IPS-20b (cell line): ENCODE data around the gene RPL18A.

Experiments
- H3K27ac ChIP-seq: one replicate; pipeline ENCODE4 v1.5.1; 2013; ENCODE audit warnings: low read length
- H3K27me3 ChIP-seq: 2 replicates; pipeline ENCODE4 v1.6.1; 2013; ENCODE audit warnings: mild to moderate bottlenecking, low read length, inconsistent platforms; ENCODE audit not compliant: insufficient read depth
- H3K36me3 ChIP-seq: 2 replicates; pipeline ENCODE4 v1.6.1; 2013; ENCODE audit warnings: low read depth, mild to moderate bottlenecking, inconsistent platforms, low read length, moderate library complexity; ENCODE audit not compliant: insufficient read depth
- H3K4me1 ChIP-seq: 2 replicates; pipeline ENCODE4 v1.6.1; 2013; ENCODE audit warnings: mild to moderate bottlenecking, control low read depth, inconsistent platforms, low read length, moderate library complexity; ENCODE audit not compliant: insufficient read depth
- H3K4me3 ChIP-seq: 2 replicates; pipeline ENCODE4 v1.5.1; 2013; ENCODE audit warnings: mild to moderate bottlenecking, low read length, inconsistent platforms
- H3K9ac ChIP-seq: 2 replicates; pipeline ENCODE4 v1.6.1; 2013; ENCODE audit warnings: low read depth, mild to moderate bottlenecking, inconsistent platforms, low read length, moderate library complexity
- H3K9me3 ChIP-seq: 2 replicates; pipeline ENCODE4 v1.6.1; 2013; ENCODE audit warnings: mild to moderate bottlenecking, low read depth, low read length, inconsistent platforms; ENCODE audit not compliant: insufficient read depth

Gene RPL18A

GRCh38 chr19:17862711-17863519 lies 3.2 kb downstream of the RPL18A start:
- Histone ChIP-seq H3K9me3 (no peaks in the 10 kb centered on the region), H3K4me1 (no peaks in the 10 kb centered on the region), H3K9ac (peak overlapping the region; percentile 99; the same call in 1 of the 2 replicates)

GRCh38 chr19:17863520-17864182 lies 3.9 kb downstream of the RPL18A start:
- Histone ChIP-seq H3K9me3 (no peaks in the 10 kb centered on the region), H3K4me3 (no peak overlapping the region), H3K27me3 (no peaks in the 10 kb centered on the region; the same call in 1 of the 2 replicates), H3K9ac (no peak overlapping the region), H3K4me1 (peaks cover 4% of the 10 kb centered on the region; the same call in 1 of the 2 replicates), H3K27ac (no peak overlapping the region), H3K36me3 (peaks cover 55% of the 10 kb centered on the region)

More at GRCh38 chr19:17862711-17863519, 3.2 kb downstream of the RPL18A start:
- H3K4me3 ChIP-seq: no peak overlapping the region
- no peak overlapping the region for H3K27ac ChIP-seq
- H3K27me3 ChIP-seq: no peaks in the 10 kb centered on the region
- peaks cover 55% of the 10 kb centered on the region for H3K36me3 ChIP-seq

GRCh38 chr19:17865364-17866311 lies 5.9 kb downstream of the RPL18A start:
- H3K4me3 ChIP-seq: no peak overlapping the region
- no peak overlapping the region for H3K27ac ChIP-seq
- H3K4me1 ChIP-seq: peaks cover 10% of the 10 kb centered on the region; the same call in 1 of the 2 replicates
- peaks cover 15% of the 10 kb centered on the region for H3K27me3 ChIP-seq
- H3K9me3 ChIP-seq: no peaks in the 10 kb centered on the region
- H3K9ac ChIP-seq: no peak overlapping the region
- H3K36me3 ChIP-seq: peaks cover 49% of the 10 kb centered on the region

- no peak overlapping the region for H3K27ac ChIP-seq
- H3K9ac ChIP-seq: no peak overlapping the region
- peaks cover 10% of the 10 kb centered on the region; the same call in 1 of the 2 replicates for H3K4me1 ChIP-seq
Observed at GRCh38 chr19:17866312-17866963, 6.7 kb downstream of the RPL18A start.

GRCh38 chr19:17866964-17867486 lies 7.3 kb downstream of the RPL18A start:
- Histone ChIP-seq H3K4me1 (peaks cover 10% of the 10 kb centered on the region; the same call in 1 of the 2 replicates), H3K9ac (no peak overlapping the region), H3K27me3 (peaks cover 29% of the 10 kb centered on the region), H3K36me3 (peaks cover 35% of the 10 kb centered on the region), H3K4me3 (no peak overlapping the region), H3K27ac (no peak overlapping the region), H3K9me3 (no peaks in the 10 kb centered on the region)

More at GRCh38 chr19:17866312-17866963, 6.7 kb downstream of the RPL18A start:
- Histone ChIP-seq H3K4me3 (no peak overlapping the region), H3K27me3 (peaks cover 23% of the 10 kb centered on the region), H3K36me3 (peaks cover 41% of the 10 kb centered on the region), H3K9me3 (no peaks in the 10 kb centered on the region)

GRCh38 chr19:17868669-17869068 lies 9.0 kb downstream of the RPL18A start:
- no peak overlapping the region for H3K9ac ChIP-seq

GRCh38 chr19:17869114-17869608 lies 9.5 kb downstream of the RPL18A start:
- no peak overlapping the region for H3K27ac ChIP-seq

More at GRCh38 chr19:17868669-17869068, 9.0 kb downstream of the RPL18A start:
- H3K27ac ChIP-seq: no peak overlapping the region
- H3K4me3 ChIP-seq: no peak overlapping the region
- H3K27me3 ChIP-seq: peaks cover 44% of the 10 kb centered on the region
- peaks cover 10% of the 10 kb centered on the region; the same call in 1 of the 2 replicates for H3K4me1 ChIP-seq
- H3K9me3 ChIP-seq: no peaks in the 10 kb centered on the region
- peaks cover 18% of the 10 kb centered on the region for H3K36me3 ChIP-seq

GRCh38 chr19:17871032-17871877 lies 11.5 kb downstream of the RPL18A start:
- no peaks in the 10 kb centered on the region for H3K9me3 ChIP-seq
- no peak overlapping the region for H3K4me3 ChIP-seq
- H3K4me1 ChIP-seq: peaks cover 10% of the 10 kb centered on the region; the same call in 1 of the 2 replicates
- peaks cover 47% of the 10 kb centered on the region for H3K27me3 ChIP-seq
- H3K9ac ChIP-seq: no peak overlapping the region
- no peak overlapping the region for H3K27ac ChIP-seq
- no peaks in the 10 kb centered on the region for H3K36me3 ChIP-seq

More at GRCh38 chr19:17869114-17869608, 9.5 kb downstream of the RPL18A start:
- Histone ChIP-seq H3K27me3 (peaks cover 47% of the 10 kb centered on the region), H3K4me3 (no peak overlapping the region; the same call in 1 of the 2 replicates), H3K9me3 (no peaks in the 10 kb centered on the region), H3K36me3 (peaks cover 14% of the 10 kb centered on the region), H3K9ac (no peak overlapping the region), H3K4me1 (peaks cover 10% of the 10 kb centered on the region; the same call in 1 of the 2 replicates)

GRCh38 chr19:17871878-17872250 lies 12.2 kb downstream of the RPL18A start, which contains the start of gene SLC5A5:
TSS of gene SLC5A5 (plus strand) at chr19:17871945. CDS start at chr19:17872320, 375 bp downstream.
- Histone ChIP-seq H3K4me3 (no peak within 1 kb of the TSS), H3K27ac (no peak within 1 kb of the TSS), H3K36me3 (no peaks in the 10 kb centered on the region), H3K9me3 (no peaks in the 10 kb centered on the region), H3K27me3 (peaks cover 47% of the 10 kb centered on the region), H3K9ac (no peak within 1 kb of the TSS), H3K4me1 (peaks cover 10% of the 10 kb centered on the region; the same call in 1 of the 2 replicates)
